HG03060 (cell line): ENCODE data around the gene EML5.
"Not testable (repeated sequence)": the region's sequence is repeated elsewhere in the genome, so short reads cannot be mapped to it uniquely, and the experiment has no call there.

Experiments used
- ATAC-seq: cut with Tn5 transposase; IDR thresholded peaks from one replicate; pipeline ENCODE4 v1.9.1; 2021; ENCODE audit warnings: low read depth, moderate number of reproducible peaks; ENCODE audit not compliant: unreplicated experiment

EML5 gene

GRCh38 chr14:88804477-88804876 lies 11.7 kb upstream of the EML5 start:
- no peak for ATAC-seq

DNA sequence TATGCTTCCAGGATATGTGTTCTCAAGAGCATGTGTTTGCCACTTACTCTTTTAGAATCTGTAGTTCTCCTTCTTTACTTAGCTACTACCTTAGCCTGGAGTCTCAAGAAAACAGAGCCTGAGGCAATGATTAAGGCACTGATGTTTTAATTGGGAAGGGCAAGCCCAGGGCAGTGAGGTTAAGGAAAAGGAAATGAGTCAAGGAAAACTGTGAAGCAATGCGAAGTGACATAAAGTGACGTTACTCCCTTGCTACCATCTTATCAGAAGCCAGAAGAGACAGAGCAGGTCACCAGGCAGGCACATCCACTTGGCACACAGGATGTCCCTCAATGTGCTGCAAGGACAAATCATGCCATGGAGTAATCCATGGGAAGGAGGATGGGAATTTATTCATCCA lies 11.3 kb upstream of the EML5 start:
- ATAC-seq: no peak

GRCh38 chr14:88802596-88802995 lies 9.8 kb upstream of the EML5 start:
- no peak for ATAC-seq

DNA sequence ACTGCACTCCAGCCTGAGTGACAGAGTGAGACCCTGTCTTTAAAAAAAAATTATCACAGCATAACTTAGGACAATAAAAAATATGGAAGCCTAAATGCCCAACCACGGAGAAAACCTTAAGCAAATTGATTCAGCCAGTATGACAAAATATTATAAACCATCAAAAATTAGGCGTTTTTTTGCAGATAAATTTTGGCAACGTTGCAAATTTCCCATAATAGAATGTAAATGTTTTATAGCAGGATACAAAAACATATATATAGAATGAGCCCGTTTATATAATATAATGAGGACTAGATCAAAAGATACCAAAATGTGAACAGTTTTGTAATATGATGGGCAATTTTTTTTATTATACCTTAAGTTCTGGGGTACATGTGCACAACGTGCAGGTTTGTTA lies 6.8 kb upstream of the EML5 start:
- ATAC-seq: no peak

GRCh38 chr14:88798156-88798555 lies 5.4 kb upstream of the EML5 start:
- ATAC-seq: no peak

DNA sequence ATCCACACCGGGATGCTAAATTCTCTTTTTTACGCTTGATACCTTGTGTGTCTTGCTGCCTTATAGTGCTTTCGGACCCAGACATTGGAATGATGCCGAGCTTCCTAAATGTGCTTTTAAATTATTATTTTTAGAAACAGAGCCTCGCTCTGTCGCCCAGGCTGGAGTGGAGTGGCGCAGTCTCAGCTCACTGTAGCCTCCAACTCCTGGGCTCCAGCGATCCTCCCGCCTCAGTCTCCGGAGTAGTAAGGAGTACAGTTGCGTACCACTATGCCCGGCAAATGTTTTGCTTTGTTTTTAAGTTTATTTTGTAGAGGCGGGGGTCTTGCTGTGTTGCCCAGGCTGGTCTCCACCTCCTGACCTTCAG lies 489 bp upstream of the EML5 start:
- no peak for ATAC-seq

DNA sequence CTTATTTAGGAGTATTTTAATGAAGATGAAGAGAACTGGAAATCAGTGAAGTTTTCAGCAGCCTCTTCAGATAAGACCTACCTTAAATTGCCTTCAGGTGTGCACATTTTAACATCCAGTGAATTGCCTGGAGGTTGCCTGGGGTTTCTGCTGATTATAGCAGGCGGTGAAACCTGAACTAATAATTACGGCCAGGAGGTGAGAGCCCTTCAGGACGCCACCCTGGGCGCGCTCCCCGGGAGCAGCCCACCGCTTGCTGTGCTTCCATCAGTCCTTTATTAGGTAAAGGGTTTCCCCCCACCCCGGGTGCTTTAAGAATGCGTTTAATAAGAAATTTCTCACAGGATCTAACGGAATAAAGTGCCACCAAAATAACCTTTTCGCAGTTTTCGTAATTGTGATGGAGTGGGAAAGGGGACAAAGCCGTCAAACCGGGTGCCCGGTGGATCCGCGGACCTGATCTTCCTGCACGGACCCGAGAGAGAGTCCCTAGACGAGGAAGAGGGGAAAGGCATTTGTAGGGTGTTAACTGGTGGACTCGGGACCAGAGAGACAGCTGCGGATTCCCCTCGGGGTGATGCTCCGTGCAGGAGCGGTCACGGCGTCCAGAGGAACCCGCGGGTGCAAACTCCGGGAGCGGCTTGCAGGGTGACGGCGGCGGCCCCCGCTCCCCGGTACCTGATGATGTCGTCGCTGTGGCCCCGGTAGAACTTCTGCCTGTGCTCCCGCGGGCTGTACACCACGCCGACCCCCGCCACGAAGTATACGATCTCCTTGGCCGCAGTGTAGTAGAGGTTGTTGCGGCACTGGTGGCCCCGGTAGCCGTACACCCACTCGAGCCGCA lies 902 bp downstream of the EML5 start:
- no peak for ATAC-seq

GRCh38 chr14:88791252-88791621 lies 1.5 kb downstream of the EML5 start:
- no peak for ATAC-seq

DNA sequence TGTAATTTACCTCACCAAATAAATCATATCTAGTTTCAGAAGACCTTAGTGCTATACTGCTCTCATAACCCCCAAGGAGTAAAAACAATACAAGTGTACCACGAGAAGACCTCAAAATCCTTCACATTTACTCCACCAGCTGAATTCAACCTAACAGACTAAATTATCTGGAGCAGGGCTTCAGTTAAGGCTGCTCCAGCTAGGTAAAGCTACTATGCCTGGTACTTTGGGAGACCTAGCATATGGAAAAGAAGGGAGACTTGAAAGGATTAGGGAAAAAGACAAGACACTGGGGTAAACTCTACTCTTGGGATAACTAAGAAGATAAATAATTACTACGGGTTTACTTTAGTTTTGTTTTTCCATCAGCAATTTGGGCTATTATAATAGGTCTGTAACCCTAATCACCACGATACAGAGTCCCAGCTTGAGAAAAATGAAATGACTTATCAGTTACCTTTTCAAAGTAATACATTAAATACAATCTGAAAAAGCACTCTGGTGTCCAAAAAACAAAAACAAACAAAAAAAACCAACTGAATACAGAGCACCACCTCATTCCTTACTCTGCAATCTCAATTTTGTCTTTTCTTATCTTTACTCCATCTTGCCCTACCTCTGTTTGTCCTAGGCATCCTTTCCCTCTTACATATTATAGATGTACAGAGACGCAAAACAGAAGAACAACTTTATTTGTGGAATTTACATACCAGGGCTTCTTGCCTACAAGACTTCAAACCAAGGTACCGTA lies 2.1 kb downstream of the EML5 start:
- no peak for ATAC-seq

GRCh38 chr14:88789573-88789972 lies 3.2 kb downstream of the EML5 start:
- ATAC-seq: not testable (repeated sequence)

DNA sequence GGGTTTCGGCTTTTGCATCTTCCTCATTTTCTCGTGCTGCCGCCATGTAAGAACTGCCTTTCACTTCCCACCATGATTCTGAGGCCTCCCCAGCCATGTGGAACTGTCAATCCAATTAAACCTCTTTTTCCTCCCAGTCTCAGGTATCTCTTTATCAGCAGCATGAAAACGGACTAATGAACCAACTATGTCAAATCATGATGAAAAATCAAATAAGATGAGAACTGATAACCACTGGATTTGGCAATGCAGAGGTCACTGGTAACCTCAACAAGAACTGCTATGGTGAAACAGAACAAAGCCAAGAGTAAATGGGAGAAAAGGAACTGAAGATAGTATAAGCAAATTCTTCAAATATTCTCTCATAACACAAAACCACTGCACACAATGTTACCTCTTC lies 6.0 kb downstream of the EML5 start:
- ATAC-seq: no peak

GRCh38 chr14:88785911-88786310 lies 6.8 kb downstream of the EML5 start:
- no peak for ATAC-seq

DNA sequence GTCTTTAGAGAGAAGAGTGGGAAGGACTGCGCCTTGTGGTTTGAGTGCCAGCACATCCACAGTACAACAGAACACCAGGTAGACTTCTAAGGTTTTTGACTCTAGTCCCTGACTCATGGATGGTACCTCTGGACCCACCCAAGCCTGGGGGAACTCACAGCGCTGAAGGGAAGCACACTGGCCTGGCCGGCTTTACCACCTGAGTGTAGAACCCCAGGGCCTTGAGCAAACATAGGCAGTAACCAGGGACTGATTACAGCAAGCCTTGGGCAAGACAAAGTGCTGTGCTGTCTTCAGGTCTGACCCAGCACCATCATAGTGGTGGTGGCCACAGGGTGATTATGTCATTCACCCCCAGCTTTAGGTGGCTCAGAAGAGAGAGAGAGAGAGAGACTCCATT lies 17.2 kb downstream of the EML5 start:
- ATAC-seq: no peak

GRCh38 chr14:88770736-88771135 lies 22.0 kb downstream of the EML5 start:
- no peak for ATAC-seq

- no peak for ATAC-seq
Measured at GRCh38 chr14:88765130-88765529, 27.6 kb downstream of the EML5 start.

DNA sequence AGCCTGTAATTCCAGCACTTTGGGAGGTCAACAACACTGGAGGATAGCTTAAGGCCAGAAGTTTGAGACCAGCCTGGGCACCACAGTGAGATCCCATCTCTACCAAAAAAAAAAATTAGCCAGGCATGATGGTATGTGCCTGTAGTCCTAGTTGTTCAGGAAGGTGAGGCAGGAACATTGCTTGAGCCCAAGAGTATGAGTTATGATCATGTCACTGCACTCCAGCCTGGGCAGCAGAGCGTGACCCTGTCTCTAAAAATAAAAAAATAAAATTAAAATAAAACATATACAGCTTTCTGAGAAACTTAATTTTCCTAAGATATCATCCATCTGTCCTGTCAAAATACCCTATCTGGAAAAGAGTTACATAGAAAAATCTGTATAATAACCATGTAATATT lies 38.9 kb downstream of the EML5 start:
- ATAC-seq: no peak

GRCh38 chr14:88750945-88751344 lies 41.8 kb downstream of the EML5 start:
- ATAC-seq: no peak

- no peak for ATAC-seq
Measured at GRCh38 chr14:88750413-88750812, 42.3 kb downstream of the EML5 start.

DNA sequence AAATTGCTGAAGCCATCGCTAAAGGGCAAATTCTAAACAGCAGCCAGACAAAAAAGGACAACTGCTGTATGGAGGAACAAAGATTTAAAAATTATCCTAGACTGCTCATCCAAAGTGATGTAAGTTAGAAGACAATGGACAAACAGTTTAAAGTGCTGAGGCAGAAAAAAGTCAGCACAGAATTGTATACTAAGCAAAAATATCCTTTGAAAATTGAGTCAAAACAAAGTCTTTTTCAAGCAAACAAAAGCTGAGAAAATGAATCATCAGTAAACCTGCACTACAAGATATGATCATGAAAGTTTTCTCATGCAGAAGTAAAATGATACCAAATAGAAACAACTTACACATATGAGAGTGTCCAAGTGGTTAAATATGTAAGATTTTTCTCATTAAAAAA lies 43.6 kb downstream of the EML5 start:
- ATAC-seq: no peak

DNA sequence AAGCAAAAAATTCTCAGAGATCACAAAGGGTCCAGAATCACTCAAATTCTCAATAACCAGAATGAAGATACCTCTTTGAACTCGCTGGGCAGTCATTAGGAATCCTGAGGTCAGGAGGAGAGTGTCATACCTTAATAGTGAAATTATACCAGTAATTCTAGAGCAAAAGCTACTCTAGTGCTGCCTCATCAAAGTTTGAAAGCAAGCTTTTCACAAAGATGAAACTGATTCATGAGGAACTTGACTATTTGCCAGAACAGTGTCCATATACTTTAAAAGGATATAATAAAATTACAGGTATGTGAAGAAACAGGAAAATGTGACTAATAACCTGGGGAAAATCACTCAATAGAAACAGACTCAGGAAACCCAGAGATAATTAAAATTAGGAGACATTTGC lies 44.5 kb downstream of the EML5 start:
- ATAC-seq: no peak

- no peak for ATAC-seq
Measured at GRCh38 chr14:88746052-88746451, 46.7 kb downstream of the EML5 start.

DNA sequence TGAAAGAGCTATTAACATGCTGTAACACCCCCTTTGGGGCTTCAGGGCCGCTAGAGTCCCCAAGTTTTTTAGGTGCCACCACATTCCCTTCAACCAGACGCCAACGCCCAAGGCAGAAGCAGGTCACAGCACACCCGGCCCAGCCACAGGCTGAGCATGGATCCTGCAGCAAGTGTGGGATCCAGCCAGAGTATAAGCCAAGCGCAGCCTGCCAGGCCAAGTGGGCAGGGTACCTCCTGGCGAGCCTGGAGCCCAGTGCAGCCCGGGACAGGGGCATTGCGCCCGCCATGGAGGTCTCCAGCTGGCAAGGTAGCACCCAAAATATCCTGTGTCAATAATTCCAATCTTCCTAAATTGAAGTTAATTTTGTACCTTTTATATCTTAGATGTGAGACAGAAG lies 55.5 kb downstream of the EML5 start:
- ATAC-seq: no peak
